DOHH2 (cell line): ENCODE results near the gene SCUBE1.
"Not testable (repeated sequence)": the region's sequence is repeated elsewhere in the genome, so short reads cannot be mapped to it uniquely, and the experiment has no call there.

Experiments used
- H3F3A ChIP-seq: fragments of 200-600 bp; sonication (generic), shearing (Covaris generic); 2 replicates; pipeline ENCODE4 v1.6.0; 2016; ENCODE audit warnings: antibody characterized with exemption, mild to moderate bottlenecking; ENCODE audit not compliant: control insufficient read depth, insufficient read depth
- H3K27ac ChIP-seq: fragments of 200-600 bp; sonication (generic); 2 replicates; pipeline ENCODE4 v1.5.1; 2014; ENCODE audit warnings: low read depth, mild to moderate bottlenecking, low read length, moderate library complexity
- H3K27me3 ChIP-seq: fragments of 200-600 bp; sonication (generic); 2 replicates; pipeline ENCODE4 v1.6.1; 2014; ENCODE audit warnings: mild to moderate bottlenecking, low read length, mixed read lengths; ENCODE audit not compliant: control insufficient read depth
- H3K36me3 ChIP-seq: fragments of 200-600 bp; sonication (generic); 2 replicates; pipeline ENCODE4 v1.6.1; 2014; ENCODE audit warnings: mild to moderate bottlenecking, low read length, moderate library complexity, mixed read lengths; ENCODE audit not compliant: control insufficient read depth
- H3K4me1 ChIP-seq: fragments of 200-600 bp; sonication (generic); 2 replicates; pipeline ENCODE4 v1.6.1; 2014; ENCODE audit warnings: mild to moderate bottlenecking, low read length, mixed read lengths; ENCODE audit not compliant: control insufficient read depth
- H3K4me2 ChIP-seq: fragments of 200-600 bp; sonication (generic); 2 replicates; pipeline ENCODE4 v1.6.0; 2014; ENCODE audit warnings: mild to moderate bottlenecking, low read length, moderate library complexity
- H3K4me3 ChIP-seq: fragments of 200-600 bp; sonication (generic); 2 replicates; pipeline ENCODE4 v1.5.1; 2014; ENCODE audit warnings: mild to moderate bottlenecking, low read length, mixed read lengths
- H3K79me2 ChIP-seq: fragments of 200-600 bp; sonication (generic); 2 replicates; pipeline ENCODE4 v1.6.1; 2014; ENCODE audit warnings: mild to moderate bottlenecking, low read length, mixed read lengths; ENCODE audit not compliant: control insufficient read depth
- H3K9me2 ChIP-seq: fragments of 200-600 bp; sonication (generic); replicated peaks from 2 replicates; pipeline ENCODE4 v1.6.1; 2014; ENCODE audit warnings: mild to moderate bottlenecking, low read length, mixed read lengths; ENCODE audit not compliant: control insufficient read depth
- H3K9me3 ChIP-seq: fragments of 200-600 bp; sonication (generic); 2 replicates; pipeline ENCODE4 v1.6.1; 2014; ENCODE audit warnings: antibody characterized with exemption, low read length, mixed read lengths; ENCODE audit not compliant: control insufficient read depth, insufficient read depth
- H4K20me1 ChIP-seq: fragments of 200-600 bp; sonication (generic); 2 replicates; pipeline ENCODE4 v1.6.0; 2014; ENCODE audit warnings: low read depth, mild to moderate bottlenecking, antibody characterized with exemption, low read length, moderate library complexity; ENCODE audit not compliant: control insufficient read depth, insufficient read depth
- EZH2phosphoT487 ChIP-seq: fragments of 200-600 bp; sonication (generic); IDR thresholded peaks from 2 replicates; pipeline ENCODE4 v1.6.1; 2017; ENCODE audit warnings: borderline replicate concordance, mild to moderate bottlenecking, antibody characterized with exemption, low read length, moderate library complexity, mixed read lengths
- TF ChIP-seq, protein P1 (sequence below): fragments of 200-600 bp; sonication (generic); IDR thresholded peaks from one replicate; pipeline ENCODE4 v1.5.1; 2014; ENCODE audit warnings: antibody characterized with exemption, mild to moderate bottlenecking, low read depth, low read length; ENCODE audit not compliant: poor library complexity, severe bottlenecking

The SCUBE1 gene

GRCh38 chr22:43288807-43289420 lies 54.3 kb downstream of the SCUBE1 start:
- no peak overlapping the region for H3K4me2 ChIP-seq
- no peak for TF ChIP-seq EZH2phosphoT487
- TF ChIP-seq, protein P1, sequence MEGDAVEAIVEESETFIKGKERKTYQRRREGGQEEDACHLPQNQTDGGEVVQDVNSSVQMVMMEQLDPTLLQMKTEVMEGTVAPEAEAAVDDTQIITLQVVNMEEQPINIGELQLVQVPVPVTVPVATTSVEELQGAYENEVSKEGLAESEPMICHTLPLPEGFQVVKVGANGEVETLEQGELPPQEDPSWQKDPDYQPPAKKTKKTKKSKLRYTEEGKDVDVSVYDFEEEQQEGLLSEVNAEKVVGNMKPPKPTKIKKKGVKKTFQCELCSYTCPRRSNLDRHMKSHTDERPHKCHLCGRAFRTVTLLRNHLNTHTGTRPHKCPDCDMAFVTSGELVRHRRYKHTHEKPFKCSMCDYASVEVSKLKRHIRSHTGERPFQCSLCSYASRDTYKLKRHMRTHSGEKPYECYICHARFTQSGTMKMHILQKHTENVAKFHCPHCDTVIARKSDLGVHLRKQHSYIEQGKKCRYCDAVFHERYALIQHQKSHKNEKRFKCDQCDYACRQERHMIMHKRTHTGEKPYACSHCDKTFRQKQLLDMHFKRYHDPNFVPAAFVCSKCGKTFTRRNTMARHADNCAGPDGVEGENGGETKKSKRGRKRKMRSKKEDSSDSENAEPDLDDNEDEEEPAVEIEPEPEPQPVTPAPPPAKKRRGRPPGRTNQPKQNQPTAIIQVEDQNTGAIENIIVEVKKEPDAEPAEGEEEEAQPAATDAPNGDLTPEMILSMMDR: no peak
- H3K9me2 ChIP-seq: no peaks in the 10 kb centered on the region
- no peaks in the 10 kb centered on the region for H3K27me3 ChIP-seq
- H3K27ac ChIP-seq: no peak overlapping the region
- no peaks in the 10 kb centered on the region for H3K36me3 ChIP-seq
- H3K4me1 ChIP-seq: no peaks in the 10 kb centered on the region
- no peaks in the 10 kb centered on the region for H4K20me1 ChIP-seq
- H3F3A ChIP-seq: no peaks in the 10 kb centered on the region
- H3K4me3 ChIP-seq: no peak overlapping the region
- no peaks in the 10 kb centered on the region for H3K9me3 ChIP-seq
- no peaks in the 10 kb centered on the region for H3K79me2 ChIP-seq

GRCh38 chr22:43288378-43288777 lies 54.8 kb downstream of the SCUBE1 start:
- Histone ChIP-seq H3K4me3 (no peak overlapping the region), H3K36me3 (no peaks in the 10 kb centered on the region), H3K79me2 (no peaks in the 10 kb centered on the region), H3F3A (no peaks in the 10 kb centered on the region), H3K4me1 (no peaks in the 10 kb centered on the region), H3K9me2 (no peaks in the 10 kb centered on the region), H3K9me3 (no peaks in the 10 kb centered on the region), H4K20me1 (no peaks in the 10 kb centered on the region), H3K27ac (no peak overlapping the region), H3K27me3 (no peaks in the 10 kb centered on the region), H3K4me2 (no peak overlapping the region)
- TF ChIP-seq EZH2phosphoT487: no peak

DNA sequence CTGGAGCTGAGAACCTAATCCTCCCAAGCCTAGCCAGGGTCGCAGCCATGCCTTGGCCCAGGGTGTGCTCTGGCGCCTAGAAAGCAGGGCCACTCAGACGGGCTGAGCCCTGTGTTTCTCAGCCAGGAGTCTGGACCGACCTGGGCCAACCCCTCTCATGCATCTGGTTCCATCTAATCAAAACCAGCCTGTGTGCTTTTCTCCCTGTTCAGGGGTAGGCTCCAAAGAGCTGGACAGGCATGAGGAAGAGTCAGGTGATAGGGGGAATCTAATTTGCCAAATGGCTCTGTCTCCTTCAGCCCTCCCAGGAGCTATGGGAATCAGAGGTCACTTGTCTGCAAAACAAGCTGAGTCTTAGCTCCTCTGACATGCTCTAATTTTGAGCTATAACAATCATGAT lies 55.7 kb downstream of the SCUBE1 start:
- Histone ChIP-seq H3K27ac (no peak overlapping the region), H3K9me3 (no peaks in the 10 kb centered on the region), H3K4me2 (no peak overlapping the region), H3K9me2 (no peaks in the 10 kb centered on the region), H4K20me1 (no peaks in the 10 kb centered on the region), H3F3A (no peaks in the 10 kb centered on the region), H3K79me2 (no peaks in the 10 kb centered on the region), H3K27me3 (no peaks in the 10 kb centered on the region), H3K4me3 (no peak overlapping the region), H3K36me3 (no peaks in the 10 kb centered on the region), H3K4me1 (no peaks in the 10 kb centered on the region)
- TF ChIP-seq, protein P1: no peak
- no peak for TF ChIP-seq EZH2phosphoT487

GRCh38 chr22:43281394-43281793 lies 61.8 kb downstream of the SCUBE1 start:
- TF ChIP-seq, protein P1: no peak
- no peak for TF ChIP-seq EZH2phosphoT487
- H3K27me3 ChIP-seq: no peaks in the 10 kb centered on the region
- H3K79me2 ChIP-seq: no peaks in the 10 kb centered on the region
- H3K4me1 ChIP-seq: no peaks in the 10 kb centered on the region
- H3K9me3 ChIP-seq: no peaks in the 10 kb centered on the region
- H3F3A ChIP-seq: no peaks in the 10 kb centered on the region
- H4K20me1 ChIP-seq: no peaks in the 10 kb centered on the region
- H3K27ac ChIP-seq: no peak overlapping the region
- H3K9me2 ChIP-seq: no peaks in the 10 kb centered on the region
- no peak overlapping the region for H3K4me3 ChIP-seq
- no peaks in the 10 kb centered on the region for H3K36me3 ChIP-seq
- H3K4me2 ChIP-seq: no peak overlapping the region

GRCh38 chr22:43280523-43280886 lies 62.7 kb downstream of the SCUBE1 start:
- H3K4me1 ChIP-seq, H3K9me2 ChIP-seq, H3K9me3 ChIP-seq, H4K20me1 ChIP-seq, H3K79me2 ChIP-seq, H3K27ac ChIP-seq, H3K4me2 ChIP-seq, H3K4me3 ChIP-seq, H3K27me3 ChIP-seq, H3F3A ChIP-seq, H3K36me3 ChIP-seq: not testable (repeated sequence)
